ENCODE measurements around the gene IGLL5.

The IGLL5 gene

GRCh38 chr22:22887621-22888503, at the start of gene IGLL5:
Gene IGLL5, plus strand, starts transcription at chr22:22887816. Its CDS starts 238 bp downstream, at chr22:22888054.
- DNase-seq (ENCODE audit: low read depth), result no peak

- no peak for DNase-seq (ENCODE audit: low read depth)
These were observed 49.3 kb upstream of the IGLL5 start for GRCh38 chr22:22838148-22838786.

GRCh38 chr22:22839570-22840314, 47.9 kb upstream of the IGLL5 start:
- no peak for DNase-seq (ENCODE audit: low read depth)

- no peak for DNase-seq (ENCODE audit: low read depth)
These were observed 46.8 kb upstream of the IGLL5 start for GRCh38 chr22:22840780-22841179.

- DNase-seq (ENCODE audit: low read depth), result no peak
These were observed 46.0 kb upstream of the IGLL5 start for GRCh38 chr22:22841598-22841997.

- DNase-seq (ENCODE audit: low read depth), result no peak
These were observed 45.5 kb upstream of the IGLL5 start for GRCh38 chr22:22842085-22842484.

- no peak for DNase-seq (ENCODE audit: low read depth)
These were observed 43.8 kb upstream of the IGLL5 start for GRCh38 chr22:22843848-22844247.

GRCh38 chr22:22847241-22847640, 40.4 kb upstream of the IGLL5 start:
- no peak for DNase-seq (ENCODE audit: low read depth)

- DNase-seq (ENCODE audit: low read depth), result peak; percentile 37
These were observed 39.2 kb upstream of the IGLL5 start for GRCh38 chr22:22848364-22848866.

GRCh38 chr22:22849640-22850610, 37.7 kb upstream of the IGLL5 start:
- DNase-seq (ENCODE audit: low read depth), result no peak

GRCh38 chr22:22851969-22852368, 35.6 kb upstream of the IGLL5 start:
- DNase-seq (ENCODE audit: low read depth), result no peak

GRCh38 chr22:22853713-22854112, 33.9 kb upstream of the IGLL5 start:
- DNase-seq (ENCODE audit: low read depth), result no peak

GRCh38 chr22:22854466-22854865, 33.1 kb upstream of the IGLL5 start:
- no peak for DNase-seq (ENCODE audit: low read depth)

- DNase-seq (ENCODE audit: low read depth), result no peak
These were observed 32.5 kb upstream of the IGLL5 start for GRCh38 chr22:22855085-22855484.

- peak; percentile 1 for DNase-seq (ENCODE audit: low read depth)
These were observed 31.9 kb upstream of the IGLL5 start for GRCh38 chr22:22855617-22856308.

- DNase-seq (ENCODE audit: low read depth), result no peak
These were observed 31.3 kb upstream of the IGLL5 start for GRCh38 chr22:22856364-22856763.

GRCh38 chr22:22856885-22857606, 30.6 kb upstream of the IGLL5 start:
- no peak for DNase-seq (ENCODE audit: low read depth)

GRCh38 chr22:22857607-22858558, 29.7 kb upstream of the IGLL5 start:
- no peak for DNase-seq (ENCODE audit: low read depth)

GRCh38 chr22:22858559-22858937, 29.1 kb upstream of the IGLL5 start:
- no peak for DNase-seq (ENCODE audit: low read depth)
